ENCODE results near the gene LTBP2.

- TF ChIP-seq CTCF (IDR thresholded peaks at IDR 0.05; ENCODE audit: poor library complexity) (no peak), EZH2 (IDR thresholded peaks at IDR 0.05; ENCODE audit: borderline replicate concordance) (no peak)
Measured at GRCh38 chr14:74510223-74510931, 101.7 kb downstream of the LTBP2 start.

All from hepatocyte (in vitro differentiated cells).